Trophoblast cell (in vitro differentiated cells and primary cell): ENCODE measurements around the gene TMPRSS11E.
"Not testable (repeated sequence)": the region's sequence is repeated elsewhere in the genome, so short reads cannot be mapped to it uniquely, and the experiment has no call there.

Source experiments
- DNase-seq, 2 donors: peaks; one replicate each; pipeline ENCODE4 v3.0.0-alpha.2; 2016
- H2AFZ ChIP-seq: 2 replicates; pipeline ENCODE4 v1.6.1; 2013; ENCODE audit warnings: low read length, moderate library complexity, mild to moderate bottlenecking; ENCODE audit not compliant: insufficient read depth, poor library complexity
- H2AK5ac ChIP-seq: 2 replicates; pipeline ENCODE4 v1.6.1; 2013; ENCODE audit warnings: mild to moderate bottlenecking, low read length
- H2BK120ac ChIP-seq: 2 replicates; pipeline ENCODE4 v1.6.1; 2013; ENCODE audit warnings: low read length, mild to moderate bottlenecking, moderate library complexity; ENCODE audit not compliant: insufficient read depth, poor library complexity
- H2BK12ac ChIP-seq: 2 replicates; pipeline ENCODE4 v1.6.1; 2013; ENCODE audit warnings: mild to moderate bottlenecking, low read length, moderate library complexity
- H2BK5ac ChIP-seq: 2 replicates; pipeline ENCODE4 v1.6.1; 2013; ENCODE audit warnings: low read length, low read depth, moderate library complexity, mild to moderate bottlenecking; ENCODE audit not compliant: poor library complexity
- H3K14ac ChIP-seq: 2 replicates; pipeline ENCODE4 v1.6.1; 2013; ENCODE audit warnings: mild to moderate bottlenecking, low read length
- H3K18ac ChIP-seq: 2 replicates; pipeline ENCODE4 v1.6.1; 2013; ENCODE audit warnings: mild to moderate bottlenecking, low read length
- H3K23ac ChIP-seq: 2 replicates; pipeline ENCODE4 v1.6.1; 2013; ENCODE audit warnings: low read length
- H3K27ac ChIP-seq: 2 replicates; pipeline ENCODE4 v1.5.1; 2013; ENCODE audit warnings: low read depth, mild to moderate bottlenecking, inconsistent platforms, low read length, moderate library complexity
- H3K27me3 ChIP-seq: 2 replicates; pipeline ENCODE4 v1.6.1; 2013; ENCODE audit warnings: inconsistent platforms, mild to moderate bottlenecking, low read length, moderate library complexity; ENCODE audit not compliant: insufficient read depth
- H3K36me3 ChIP-seq, 2 experiments: 1 replicate in 1 of 2; 2 replicates in 1 of 2; pipeline ENCODE4 v1.6.1; 2013; ENCODE audit warnings: low read length in 2 of 2, mild to moderate bottlenecking in 2 of 2, moderate library complexity in 1 of 2; ENCODE audit not compliant: insufficient read depth in 2 of 2, control insufficient read depth in 1 of 2
- H3K4ac ChIP-seq: 2 replicates; pipeline ENCODE4 v1.6.1; 2013; ENCODE audit warnings: low read depth, mild to moderate bottlenecking, low read length, moderate library complexity
- H3K4me1 ChIP-seq, 2 experiments: 1 replicate in 1 of 2; 2 replicates in 1 of 2; pipeline ENCODE4 v1.6.1; 2013; ENCODE audit warnings: low read length in 2 of 2, mild to moderate bottlenecking in 2 of 2, moderate library complexity in 1 of 2; ENCODE audit not compliant: insufficient read depth in 2 of 2, control insufficient read depth in 1 of 2
- H3K4me2 ChIP-seq: 2 replicates; pipeline ENCODE4 v1.6.1; 2013; ENCODE audit warnings: inconsistent platforms, mild to moderate bottlenecking, low read length, moderate library complexity
- H3K4me3 ChIP-seq: 2 replicates; pipeline ENCODE4 v1.5.1; 2013; ENCODE audit warnings: mild to moderate bottlenecking, low read depth, low read length, inconsistent platforms
- H3K79me1 ChIP-seq: one replicate; pipeline ENCODE4 v1.6.1; 2013; ENCODE audit warnings: low read length
- H3K79me2 ChIP-seq: 2 replicates; pipeline ENCODE4 v1.6.1; 2013; ENCODE audit warnings: low read length, mild to moderate bottlenecking; ENCODE audit not compliant: control insufficient read depth, insufficient read depth, poor library complexity
- H3K9ac ChIP-seq: 2 replicates; pipeline ENCODE4 v1.6.1; 2013; ENCODE audit warnings: mild to moderate bottlenecking, low read length
- H3K9me3 ChIP-seq: 2 replicates; pipeline ENCODE4 v1.6.1; 2013; ENCODE audit warnings: low read depth, mild to moderate bottlenecking, control low read depth, inconsistent platforms, low read length; ENCODE audit not compliant: insufficient read depth
- H4K12ac ChIP-seq: 2 replicates; pipeline ENCODE4 v1.6.1; 2013; ENCODE audit warnings: low read depth, mild to moderate bottlenecking, low read length, moderate library complexity
- H4K8ac ChIP-seq: 2 replicates; pipeline ENCODE4 v1.6.1; 2013; ENCODE audit warnings: low read depth, mild to moderate bottlenecking, low read length, moderate library complexity
- H4K91ac ChIP-seq: one replicate; pipeline ENCODE4 v1.6.1; 2013; ENCODE audit warnings: low read depth, mild to moderate bottlenecking, low read length, moderate library complexity
- WGBS: extraction: QIAGEN DNeasy Blood & Tissue Kit; methylation state at CpG from one replicate; pipeline ENCODE4 v1.1.7; 2013; ENCODE audit warnings: missing lambda C conversion rate; ENCODE audit not compliant: insufficient read length, insufficient coverage; ENCODE audit errors: extremely low coverage; 5-methylcytosine and 5-hydroxymethylcytosine counted together

Gene TMPRSS11E

GRCh38 chr4:68505452-68505851 is 58.2 kb downstream of the TMPRSS11E start:
- H2AK5ac ChIP-seq, H3K9me3 ChIP-seq, H3K27ac ChIP-seq, H4K8ac ChIP-seq, H4K12ac ChIP-seq, H4K91ac ChIP-seq, H3K14ac ChIP-seq, H2BK12ac ChIP-seq, H2BK120ac ChIP-seq, H3K79me1 ChIP-seq, H3K79me2 ChIP-seq, H3K9ac ChIP-seq, DNase-seq, H3K4me1 ChIP-seq, H3K18ac ChIP-seq, H2AFZ ChIP-seq, H3K27me3 ChIP-seq, H3K23ac ChIP-seq, H3K4ac ChIP-seq, H3K36me3 ChIP-seq, H3K4me2 ChIP-seq, H3K4me3 ChIP-seq, H2BK5ac ChIP-seq: not testable (repeated sequence)
- WGBS: no CpG with 5 or more reads among the region's 1 CpG

- H2AK5ac ChIP-seq: no peak overlapping the region
- no peak overlapping the region for H3K14ac ChIP-seq
- H2AFZ ChIP-seq: no peak overlapping the region
- H2BK5ac ChIP-seq: no peak overlapping the region
- H3K27me3 ChIP-seq: no peaks in the 10 kb centered on the region
- H3K79me2 ChIP-seq: no peaks in the 10 kb centered on the region
- WGBS: no CpG with 5 or more reads among the region's 1 CpG
- no peak overlapping the region for H3K4me2 ChIP-seq
- no peak overlapping the region for H3K4ac ChIP-seq
- no peaks in the 10 kb centered on the region for H3K9me3 ChIP-seq
- H3K27ac ChIP-seq: no peak overlapping the region
- H3K4me1 ChIP-seq: no peaks in the 10 kb centered on the region
- H3K9ac ChIP-seq: no peak overlapping the region
- no peak overlapping the region for H4K12ac ChIP-seq
- no peak overlapping the region for H3K23ac ChIP-seq
- no peaks in the 10 kb centered on the region for H3K79me1 ChIP-seq
- DNase-seq: no peak
- H3K36me3 ChIP-seq: no peaks in the 10 kb centered on the region
- H3K18ac ChIP-seq: no peak overlapping the region
- H2BK12ac ChIP-seq: no peak overlapping the region
- H2BK120ac ChIP-seq: no peak overlapping the region
- no peak overlapping the region for H4K91ac ChIP-seq
- H3K4me3 ChIP-seq: no peak overlapping the region
- no peak overlapping the region for H4K8ac ChIP-seq
These were observed 71.6 kb downstream of the TMPRSS11E start for GRCh38 chr4:68518889-68519288.

- Histone ChIP-seq H2BK120ac (no peak overlapping the region), H3K9ac (no peak overlapping the region), H3K23ac (no peak overlapping the region), H4K12ac (no peak overlapping the region), H3K36me3 (no peaks in the 10 kb centered on the region), H3K27me3 (no peaks in the 10 kb centered on the region), H3K14ac (no peak overlapping the region), H3K9me3 (no peaks in the 10 kb centered on the region), H3K18ac (no peak overlapping the region), H4K91ac (no peak overlapping the region), H2AK5ac (no peak overlapping the region), H3K79me1 (no peaks in the 10 kb centered on the region), H3K79me2 (no peaks in the 10 kb centered on the region), H2BK5ac (no peak overlapping the region), H3K4me2 (no peak overlapping the region), H3K4me3 (no peak overlapping the region), H2AFZ (no peak overlapping the region), H3K4ac (no peak overlapping the region), H4K8ac (no peak overlapping the region), H2BK12ac (no peak overlapping the region), H3K27ac (no peak overlapping the region), H3K4me1 (no peaks in the 10 kb centered on the region)
- no peak for DNase-seq
- WGBS: no CpG with 5 or more reads among the region's 2 CpGs
These were observed 73.7 kb downstream of the TMPRSS11E start for GRCh38 chr4:68520985-68521384.

GRCh38 chr4:68522232-68522631 is 75.0 kb downstream of the TMPRSS11E start:
- not testable (repeated sequence) for H2BK120ac ChIP-seq, H3K23ac ChIP-seq, H4K91ac ChIP-seq, H3K9me3 ChIP-seq, H4K12ac ChIP-seq, H3K18ac ChIP-seq, H3K4ac ChIP-seq, H3K4me3 ChIP-seq, H3K79me1 ChIP-seq, H2BK12ac ChIP-seq, H2BK5ac ChIP-seq, DNase-seq, H2AFZ ChIP-seq, H3K36me3 ChIP-seq, H3K27ac ChIP-seq, H3K9ac ChIP-seq, H3K27me3 ChIP-seq, H2AK5ac ChIP-seq, H3K79me2 ChIP-seq, H3K4me2 ChIP-seq, H3K4me1 ChIP-seq, H3K14ac ChIP-seq, H4K8ac ChIP-seq
- no CpG with 5 or more reads among the region's 1 CpG for WGBS
